ENCODE results near the gene YBX3. TPM values are rescaled to one million over a fixed set of nuclear protein-coding genes. Genes with fewer than 3 reads are reported as not detected.
"Not testable (repeated sequence)": the region's sequence is repeated elsewhere in the genome, so short reads cannot be mapped to it uniquely, and the experiment has no call there.

YBX3 gene
- polyA plus RNA-seq, 4 donors, result 61.3 to 183 (median 98.4) TPM

DNA sequence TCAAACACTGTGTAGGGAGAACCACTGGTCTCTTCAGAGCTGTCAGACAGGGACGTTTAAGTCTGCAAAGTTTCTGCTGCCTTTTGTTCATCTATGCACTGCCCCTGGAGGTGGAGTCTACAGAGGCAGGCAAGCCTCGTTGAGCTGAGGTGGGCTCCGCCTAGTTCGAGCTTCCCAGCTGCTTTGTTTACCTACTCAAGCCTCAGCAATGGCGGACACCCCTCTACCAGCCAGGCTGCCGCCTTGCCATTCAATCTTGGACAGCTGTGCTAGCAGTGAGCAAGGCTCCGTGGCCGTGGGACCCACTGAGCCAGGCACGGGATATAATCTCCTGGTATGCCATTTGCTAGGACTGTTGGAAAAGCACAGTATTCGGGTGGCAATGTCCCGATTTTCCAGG lies 24.6 kb upstream of the YBX3 start:
- Histone ChIP-seq H3K4me3 (ENCODE audit: low read depth in 1 of 3, low read length in 3 of 3) (no peak overlapping the region), H3K27me3 (ENCODE audit: control insufficient read depth in 3 of 3, insufficient read depth in 3 of 3, low read length in 3 of 3) (no peaks in the 10 kb centered on the region), H3K9me3 (ENCODE audit: control insufficient read depth in 2 of 2, insufficient read depth in 1 of 2, low read depth in 1 of 2, low read length in 1 of 2) (no peaks in the 10 kb centered on the region), H3K36me3 (ENCODE audit: control insufficient read depth in 3 of 3, insufficient read depth in 2 of 3, low read depth in 1 of 3, low read length in 3 of 3) (no peaks in the 10 kb centered on the region), H3K27ac (ENCODE audit: low read depth in 1 of 3, low read length in 2 of 3) (no peak overlapping the region), H3K4me1 (ENCODE audit: control insufficient read depth in 3 of 3, insufficient read depth in 2 of 3, low read depth in 1 of 3, low read length in 2 of 3) (no peaks in the 10 kb centered on the region)
- WGBS, 3 donors, result 46 to 73% (median 57%) methylated on average over 11 of the region's 11 CpGs
- DNase-seq (no peak), FAIRE-seq (no peak)

DNA sequence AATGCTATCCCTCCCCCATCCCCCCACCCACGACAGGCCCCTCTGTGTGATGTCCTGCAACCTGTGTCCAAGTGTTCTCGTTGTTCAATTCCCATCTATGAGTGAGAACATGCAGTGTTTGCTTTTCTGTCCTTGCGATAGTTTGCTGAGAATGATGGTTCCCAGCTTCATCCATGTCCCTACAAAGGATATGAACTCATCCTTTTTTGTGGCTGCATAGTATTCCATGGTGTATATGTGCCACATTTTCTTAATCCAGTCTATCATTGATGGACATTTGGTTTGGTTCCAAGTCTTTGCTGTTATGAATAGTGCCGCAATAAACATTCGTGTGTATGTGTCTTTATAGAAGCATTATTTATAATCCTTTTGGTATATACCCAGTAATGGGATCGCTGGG lies 20.3 kb upstream of the YBX3 start:
- H3K36me3 ChIP-seq (ENCODE audit: control insufficient read depth in 3 of 3, insufficient read depth in 2 of 3, low read depth in 1 of 3, low read length in 3 of 3); H3K9me3 ChIP-seq (ENCODE audit: control insufficient read depth in 2 of 2, insufficient read depth in 1 of 2, low read depth in 1 of 2, low read length in 1 of 2); H3K27me3 ChIP-seq (ENCODE audit: control insufficient read depth in 3 of 3, insufficient read depth in 3 of 3, low read length in 3 of 3); H3K4me3 ChIP-seq (ENCODE audit: low read depth in 1 of 3, low read length in 3 of 3); H3K4me1 ChIP-seq (ENCODE audit: control insufficient read depth in 3 of 3, insufficient read depth in 2 of 3, low read depth in 1 of 3, low read length in 2 of 3); FAIRE-seq; H3K27ac ChIP-seq (ENCODE audit: low read depth in 1 of 3, low read length in 2 of 3); DNase-seq: not testable (repeated sequence)
- 87 to 92% (median 90%) methylated on average over 6 of the region's 6 CpGs for WGBS, 3 donors

DNA sequence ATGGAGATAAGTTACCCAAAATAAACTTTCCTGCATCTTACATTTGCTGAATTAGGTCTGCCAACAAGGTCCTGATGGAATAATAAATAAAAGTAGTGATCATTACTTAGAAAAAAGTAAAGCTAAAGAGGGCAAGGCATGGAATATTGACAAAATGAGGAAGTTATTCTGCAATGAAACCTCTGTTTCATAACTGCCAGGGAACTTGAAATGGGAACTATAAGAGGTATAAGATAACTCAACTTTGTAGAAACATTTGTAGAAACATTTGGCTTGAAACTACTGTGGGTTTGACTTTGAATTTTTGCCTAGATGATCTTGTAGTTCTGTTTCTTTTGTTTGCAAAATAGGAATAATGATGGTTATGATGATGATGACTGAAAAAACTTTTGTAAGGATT lies 18.7 kb upstream of the YBX3 start:
- H3K36me3 ChIP-seq (ENCODE audit: control insufficient read depth in 3 of 3, insufficient read depth in 2 of 3, low read depth in 1 of 3, low read length in 3 of 3), result no peaks in the 10 kb centered on the region
- H3K4me3 ChIP-seq (ENCODE audit: low read depth in 1 of 3, low read length in 3 of 3), result no peak overlapping the region
- no peak overlapping the region for H3K27ac ChIP-seq (ENCODE audit: low read depth in 1 of 3, low read length in 2 of 3)
- no peaks in the 10 kb centered on the region for H3K27me3 ChIP-seq (ENCODE audit: control insufficient read depth in 3 of 3, insufficient read depth in 3 of 3, low read length in 3 of 3)
- DNase-seq (no peak), FAIRE-seq (no peak)
- H3K9me3 ChIP-seq (ENCODE audit: control insufficient read depth in 2 of 2, insufficient read depth in 1 of 2, low read depth in 1 of 2, low read length in 1 of 2), result no peaks in the 10 kb centered on the region
- H3K4me1 ChIP-seq (ENCODE audit: control insufficient read depth in 3 of 3, insufficient read depth in 2 of 3, low read depth in 1 of 3, low read length in 2 of 3), result no peaks in the 10 kb centered on the region

DNA sequence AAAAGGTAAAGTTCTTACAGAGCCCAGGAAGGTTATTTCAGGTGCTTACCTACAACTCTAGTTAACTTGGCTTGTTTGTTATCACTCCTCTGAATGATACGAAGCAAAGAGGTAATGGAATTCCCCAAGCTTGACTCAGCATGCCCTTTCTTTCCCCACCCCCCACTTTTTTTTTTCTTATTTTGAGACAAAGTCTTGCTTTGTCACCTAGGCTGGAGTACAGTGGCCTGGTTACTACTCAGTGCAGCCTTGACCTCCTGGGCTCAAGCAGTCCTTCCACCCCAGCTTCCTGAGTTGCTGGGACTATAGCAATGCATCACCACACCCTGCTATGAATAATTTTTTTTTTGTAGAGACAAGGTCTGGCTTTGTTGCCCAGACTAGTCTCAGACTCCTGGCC lies 17.1 kb upstream of the YBX3 start:
- FAIRE-seq (no peak), DNase-seq (no peak)
- no peak overlapping the region for H3K4me3 ChIP-seq (ENCODE audit: low read depth in 1 of 3, low read length in 3 of 3)
- H3K36me3 ChIP-seq (ENCODE audit: control insufficient read depth in 3 of 3, insufficient read depth in 2 of 3, low read depth in 1 of 3, low read length in 3 of 3), result no peaks in the 10 kb centered on the region
- H3K27me3 ChIP-seq (ENCODE audit: control insufficient read depth in 3 of 3, insufficient read depth in 3 of 3, low read length in 3 of 3), result no peaks in the 10 kb centered on the region
- no peak overlapping the region for H3K27ac ChIP-seq (ENCODE audit: low read depth in 1 of 3, low read length in 2 of 3)
- H3K4me1 ChIP-seq (ENCODE audit: control insufficient read depth in 3 of 3, insufficient read depth in 2 of 3, low read depth in 1 of 3, low read length in 2 of 3), result no peaks in the 10 kb centered on the region
- 14 to 50% (median 43%) methylated on average over 1 of the region's 1 CpG for WGBS, 3 donors
- H3K9me3 ChIP-seq (ENCODE audit: control insufficient read depth in 2 of 2, insufficient read depth in 1 of 2, low read depth in 1 of 2, low read length in 1 of 2), result no peaks in the 10 kb centered on the region

DNA sequence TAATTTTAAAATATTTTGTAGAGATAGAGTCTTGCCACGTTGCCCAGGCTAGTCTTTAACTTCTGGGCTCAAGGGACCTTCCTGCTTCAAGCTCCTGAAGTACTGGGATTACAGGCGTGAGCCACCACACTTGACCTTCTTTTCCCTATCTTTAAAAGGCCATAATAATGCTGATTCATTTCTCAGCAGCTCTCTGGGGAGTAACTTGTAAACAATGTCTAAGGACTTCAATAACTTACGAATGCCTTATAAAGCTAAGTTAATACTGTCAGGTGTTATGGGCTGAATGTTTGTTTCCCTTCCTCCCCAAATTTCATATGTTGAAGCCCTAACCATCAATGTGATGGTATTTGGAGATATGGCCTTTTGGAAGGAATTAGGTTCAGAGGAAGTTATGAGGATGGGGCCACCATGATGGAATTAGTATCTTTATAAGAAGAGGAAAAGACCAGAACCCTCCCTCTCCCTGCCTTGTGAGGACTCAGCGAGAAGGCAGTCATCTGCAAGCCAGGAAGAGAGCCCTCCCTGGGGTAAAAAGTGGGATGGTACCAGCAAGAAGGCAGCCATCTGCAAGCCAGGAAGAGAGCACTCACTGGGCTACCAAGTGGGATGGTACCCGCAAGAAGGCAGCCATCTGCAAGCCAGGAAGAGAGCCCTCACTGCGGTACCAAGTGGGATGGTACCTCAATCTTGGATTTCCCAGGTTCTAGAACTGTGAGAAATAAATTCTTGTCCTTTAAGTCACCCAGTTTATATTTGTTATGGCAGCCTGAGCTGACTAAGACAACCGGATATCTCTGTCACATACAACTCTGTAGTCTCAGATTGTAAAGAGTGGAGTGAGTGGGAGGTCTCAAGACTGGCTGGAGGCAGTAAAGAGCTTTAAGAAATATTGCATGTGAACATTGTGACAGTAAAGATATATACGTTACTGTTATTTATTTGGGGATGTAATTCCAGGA lies 16.3 kb upstream of the YBX3 start:
- Histone ChIP-seq H3K4me1 (ENCODE audit: control insufficient read depth in 3 of 3, insufficient read depth in 2 of 3, low read depth in 1 of 3, low read length in 2 of 3) (no peaks in the 10 kb centered on the region), H3K36me3 (ENCODE audit: control insufficient read depth in 3 of 3, insufficient read depth in 2 of 3, low read depth in 1 of 3, low read length in 3 of 3) (no peaks in the 10 kb centered on the region), H3K27ac (ENCODE audit: low read depth in 1 of 3, low read length in 2 of 3) (no peak overlapping the region), H3K27me3 (ENCODE audit: control insufficient read depth in 3 of 3, insufficient read depth in 3 of 3, low read length in 3 of 3) (no peaks in the 10 kb centered on the region), H3K4me3 (ENCODE audit: low read depth in 1 of 3, low read length in 3 of 3) (no peak overlapping the region), H3K9me3 (ENCODE audit: control insufficient read depth in 2 of 2, insufficient read depth in 1 of 2, low read depth in 1 of 2, low read length in 1 of 2) (no peaks in the 10 kb centered on the region)
- no peak for FAIRE-seq
- 81 to 87% (median 82%) methylated on average over 8 of the region's 8 CpGs for WGBS, 3 donors
- no peak for DNase-seq

DNA sequence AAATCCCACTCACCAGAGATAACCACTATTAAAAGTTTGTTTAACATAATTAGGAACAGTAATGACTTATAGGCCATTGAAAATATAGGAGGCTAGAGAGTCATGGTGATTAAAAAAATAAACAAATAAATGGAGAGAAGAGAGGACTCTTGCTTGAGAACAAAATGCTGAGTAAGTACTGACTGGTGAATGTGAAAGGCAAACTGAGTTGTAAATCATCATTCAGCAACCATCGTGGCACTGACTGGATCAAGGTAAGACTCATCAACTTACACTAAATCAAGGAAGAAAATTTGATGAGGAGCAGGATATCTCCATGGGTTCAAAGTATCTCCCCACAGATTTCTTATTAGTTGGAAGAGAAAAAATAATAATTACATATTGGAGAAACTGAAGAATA lies 14.1 kb upstream of the YBX3 start:
- WGBS, 3 donors, result 38 to 67% (median 62%) methylated on average over 1 of the region's 1 CpG
- H3K36me3 ChIP-seq (ENCODE audit: control insufficient read depth in 3 of 3, insufficient read depth in 2 of 3, low read depth in 1 of 3, low read length in 3 of 3), result no peaks in the 10 kb centered on the region
- FAIRE-seq, result no peak

DNA sequence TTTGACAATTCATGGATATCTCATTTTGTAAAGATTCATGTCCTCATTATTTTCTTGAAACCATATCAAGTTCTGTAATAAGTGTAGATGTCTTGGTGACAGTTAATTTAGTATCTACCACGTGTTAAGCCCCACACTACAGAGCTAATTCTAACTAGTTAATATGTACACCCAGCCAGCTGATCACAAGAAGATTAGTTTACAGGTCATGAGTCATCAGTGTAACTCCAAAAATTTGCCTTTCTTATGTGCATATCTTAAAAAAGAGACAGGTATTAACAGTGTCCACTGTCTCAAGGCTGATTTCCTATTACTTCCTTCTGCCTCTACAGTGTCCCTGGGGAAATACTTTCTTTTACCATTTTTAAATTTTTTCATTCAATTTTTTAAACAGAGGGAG lies 13.3 kb upstream of the YBX3 start:
- peaks cover 0 to 9% (median 3%) of the 10 kb centered on the region in 3 donors for H3K27me3 ChIP-seq (ENCODE audit: control insufficient read depth in 3 of 3, insufficient read depth in 3 of 3, low read length in 3 of 3)
- no peak overlapping the region for H3K4me3 ChIP-seq (ENCODE audit: low read depth in 1 of 3, low read length in 3 of 3)
- no peaks in the 10 kb centered on the region for H3K36me3 ChIP-seq (ENCODE audit: control insufficient read depth in 3 of 3, insufficient read depth in 2 of 3, low read depth in 1 of 3, low read length in 3 of 3)
- no peak for DNase-seq
- no peaks in the 10 kb centered on the region for H3K9me3 ChIP-seq (ENCODE audit: control insufficient read depth in 2 of 2, insufficient read depth in 1 of 2, low read depth in 1 of 2, low read length in 1 of 2)
- FAIRE-seq, result no peak
- H3K4me1 ChIP-seq (ENCODE audit: control insufficient read depth in 3 of 3, insufficient read depth in 2 of 3, low read depth in 1 of 3, low read length in 2 of 3), result no peaks in the 10 kb centered on the region
- WGBS, 3 donors, result 17 to 41% (median 22%) methylated on average over 1 of the region's 1 CpG
- H3K27ac ChIP-seq (ENCODE audit: low read depth in 1 of 3, low read length in 2 of 3), result no peak overlapping the region

More for the DNA sequence above, 14.1 kb upstream of the YBX3 start:
- Histone ChIP-seq H3K27ac (ENCODE audit: low read depth in 1 of 3, low read length in 2 of 3) (no peak overlapping the region), H3K4me1 (ENCODE audit: control insufficient read depth in 3 of 3, insufficient read depth in 2 of 3, low read depth in 1 of 3, low read length in 2 of 3) (no peaks in the 10 kb centered on the region), H3K4me3 (ENCODE audit: low read depth in 1 of 3, low read length in 3 of 3) (no peak overlapping the region), H3K9me3 (ENCODE audit: control insufficient read depth in 2 of 2, insufficient read depth in 1 of 2, low read depth in 1 of 2, low read length in 1 of 2) (no peaks in the 10 kb centered on the region), H3K27me3 (ENCODE audit: control insufficient read depth in 3 of 3, insufficient read depth in 3 of 3, low read length in 3 of 3) (peaks cover 0 to 9% (median 3%) of the 10 kb centered on the region in 3 donors)
- DNase-seq, result no peak

DNA sequence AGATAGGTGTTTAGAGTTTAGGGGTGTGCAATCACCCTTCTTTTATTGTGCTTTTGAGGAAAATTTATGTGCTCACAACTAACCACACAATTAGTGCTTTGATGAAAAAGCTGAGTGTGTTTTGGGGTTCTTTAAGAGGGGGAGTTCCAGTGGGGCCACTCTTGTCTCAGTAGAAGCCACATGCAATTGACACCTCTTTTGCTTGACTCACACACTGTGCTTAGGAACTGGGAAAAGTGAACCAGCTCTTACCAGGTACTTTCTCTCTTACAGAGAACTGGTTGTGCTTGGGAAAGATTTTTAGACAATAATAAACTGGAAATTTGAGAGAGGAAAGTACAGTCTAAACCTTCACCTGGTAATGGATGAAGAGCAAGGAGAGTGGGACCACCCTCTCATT lies 12.3 kb upstream of the YBX3 start:
- H3K4me1 ChIP-seq (ENCODE audit: control insufficient read depth in 3 of 3, insufficient read depth in 2 of 3, low read depth in 1 of 3, low read length in 2 of 3), result no peaks in the 10 kb centered on the region
- H3K27me3 ChIP-seq (ENCODE audit: control insufficient read depth in 3 of 3, insufficient read depth in 3 of 3, low read length in 3 of 3), result peaks cover 0 to 9% (median 4%) of the 10 kb centered on the region in 3 donors
- H3K9me3 ChIP-seq (ENCODE audit: control insufficient read depth in 2 of 2, insufficient read depth in 1 of 2, low read depth in 1 of 2, low read length in 1 of 2), result no peaks in the 10 kb centered on the region
- no peaks in the 10 kb centered on the region for H3K36me3 ChIP-seq (ENCODE audit: control insufficient read depth in 3 of 3, insufficient read depth in 2 of 3, low read depth in 1 of 3, low read length in 3 of 3)
- no peak overlapping the region for H3K4me3 ChIP-seq (ENCODE audit: low read depth in 1 of 3, low read length in 3 of 3)
- DNase-seq (no peak), FAIRE-seq (no peak)
- H3K27ac ChIP-seq (ENCODE audit: low read depth in 1 of 3, low read length in 2 of 3), result no peak overlapping the region

DNA sequence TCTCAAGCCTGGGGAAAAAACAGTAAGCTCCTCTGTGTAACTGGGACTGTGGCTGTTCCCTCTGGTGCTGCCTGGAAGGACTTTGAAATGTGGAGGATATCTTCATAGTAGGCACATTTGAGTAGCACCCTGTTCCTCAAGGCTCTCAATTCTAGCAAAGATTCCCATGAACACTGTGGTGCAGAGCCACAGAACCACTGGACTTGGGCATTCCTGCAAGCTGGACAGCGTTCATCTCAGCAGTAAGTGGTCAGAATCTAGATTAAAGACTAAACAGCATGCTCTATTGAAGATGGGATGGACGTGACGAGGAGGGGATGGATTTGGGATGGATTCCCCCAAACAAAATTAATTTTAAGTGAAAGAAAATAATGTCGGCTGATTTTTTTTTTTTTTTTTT lies 9.4 kb upstream of the YBX3 start:
- no peaks in the 10 kb centered on the region for H3K36me3 ChIP-seq (ENCODE audit: control insufficient read depth in 3 of 3, insufficient read depth in 2 of 3, low read depth in 1 of 3, low read length in 3 of 3)
- FAIRE-seq (no peak), DNase-seq (no peak)
- whole genome bisulfite sequencing, 3 donors, result 74 to 90% (median 78%) methylated on average over 4 of the region's 4 CpGs
- no peak overlapping the region for H3K27ac ChIP-seq (ENCODE audit: low read depth in 1 of 3, low read length in 2 of 3)
- H3K27me3 ChIP-seq (ENCODE audit: control insufficient read depth in 3 of 3, insufficient read depth in 3 of 3, low read length in 3 of 3), result peaks cover 0 to 9% (median 4%) of the 10 kb centered on the region in 3 donors
- H3K9me3 ChIP-seq (ENCODE audit: control insufficient read depth in 2 of 2, insufficient read depth in 1 of 2, low read depth in 1 of 2, low read length in 1 of 2), result no peaks in the 10 kb centered on the region
- H3K4me1 ChIP-seq (ENCODE audit: control insufficient read depth in 3 of 3, insufficient read depth in 2 of 3, low read depth in 1 of 3, low read length in 2 of 3), result no peaks in the 10 kb centered on the region
- no peak overlapping the region for H3K4me3 ChIP-seq (ENCODE audit: low read depth in 1 of 3, low read length in 3 of 3)
